ENCODE data around the gene HELZ2. TPM values are rescaled to one million over a fixed set of nuclear protein-coding genes. Genes with fewer than 3 reads are reported as not detected.

Gene HELZ2
- total RNA-seq, 2 experiments from 2014 or later, result 6.5 to 8.3 TPM

- no peaks in the 10 kb centered on the region for H4K20me1 ChIP-seq (ENCODE audit: insufficient read depth, low read length)
- no TSS peak for BruUV-seq (replicated peaks)
- no peak overlapping the region for H3K27ac ChIP-seq (ENCODE audit: low read depth, low read length, poor library complexity, severe bottlenecking)
- no peak overlapping the region for H2AFZ ChIP-seq (ENCODE audit: low read length)
- TF ChIP-seq EZH2phosphoT487 (IDR thresholded peaks at IDR 0.05; ENCODE audit: borderline replicate concordance, low read depth, low read length) (no peak), CTCF (conservative IDR thresholded peaks at IDR 0.05; ENCODE audit: low read length) (no peak)
- ChIA-PET CTCF (ENCODE audit: unreplicated experiment) (no interaction called here), POLR2A (no interaction called here)
- no peaks in the 10 kb centered on the region for H3K79me2 ChIP-seq (ENCODE audit: insufficient read depth, low read depth, low read length)
- H3K9me2 ChIP-seq (ENCODE audit: insufficient read depth, low read length), result no peaks in the 10 kb centered on the region
- no peaks in the 10 kb centered on the region for H3K9me3 ChIP-seq (ENCODE audit: low read length)
- peaks cover 33% of the 10 kb centered on the region for H3K36me3 ChIP-seq (ENCODE audit: insufficient read depth, low read length)
- intact Hi-C loops (cut with micrococcal nuclease; ENCODE audit: unreplicated experiment), result no loop called here
- no peak overlapping the region for H3K4me2 ChIP-seq (ENCODE audit: low read length)
- no peak for DNase-seq (ENCODE audit: low spot score)
- no peak overlapping the region for H3K4me3 ChIP-seq (ENCODE audit: low read depth, low read length, poor library complexity, severe bottlenecking)
- no peaks in the 10 kb centered on the region for H3K4me1 ChIP-seq (ENCODE audit: insufficient read depth, low read length, poor library complexity, severe bottlenecking)
These were observed 23.8 kb upstream of the HELZ2 start for GRCh38 chr20:63597651-63598478.

DNA sequence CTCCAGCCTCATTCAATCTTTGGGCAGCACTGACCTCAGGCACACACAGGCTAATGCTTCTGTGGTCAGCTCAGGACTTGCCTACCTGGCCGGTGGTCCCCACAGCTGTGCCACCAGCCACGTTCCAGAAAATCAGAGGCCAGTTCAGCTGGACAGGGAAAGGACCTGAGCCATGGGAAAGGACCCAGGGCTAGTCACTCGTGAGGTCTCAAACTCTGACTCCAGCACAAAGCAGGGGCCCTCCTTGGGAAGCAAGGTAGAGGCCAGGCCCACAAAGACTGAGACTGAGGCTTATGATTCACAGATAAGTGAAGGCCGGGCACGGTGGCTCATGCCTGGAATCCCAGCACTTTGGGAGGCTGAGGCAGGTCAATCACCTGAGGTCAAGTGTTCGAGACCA lies 22.4 kb upstream of the HELZ2 start:
- H3K9me2 ChIP-seq (ENCODE audit: insufficient read depth, low read length), result no peaks in the 10 kb centered on the region
- no peak overlapping the region for H3K4me3 ChIP-seq (ENCODE audit: low read depth, low read length, poor library complexity, severe bottlenecking)
- H3K4me2 ChIP-seq (ENCODE audit: low read length), result no peak overlapping the region
- intact Hi-C loops (cut with micrococcal nuclease; ENCODE audit: unreplicated experiment), result no loop called here
- CTCF ChIA-PET (ENCODE audit: unreplicated experiment), result no interaction called here
- peaks cover 26% of the 10 kb centered on the region for H3K36me3 ChIP-seq (ENCODE audit: insufficient read depth, low read length)
- TF ChIP-seq EZH2phosphoT487 (IDR thresholded peaks at IDR 0.05; ENCODE audit: borderline replicate concordance, low read depth, low read length), result no peak
- TF ChIP-seq CTCF (conservative IDR thresholded peaks at IDR 0.05; ENCODE audit: low read length), result no peak
- H2AFZ ChIP-seq (ENCODE audit: low read length), result no peak overlapping the region
- no peaks in the 10 kb centered on the region for H3K9me3 ChIP-seq (ENCODE audit: low read length)
- no peaks in the 10 kb centered on the region for H3K4me1 ChIP-seq (ENCODE audit: insufficient read depth, low read length, poor library complexity, severe bottlenecking)
- POLR2A ChIA-PET, result no interaction called here
- DNase-seq (ENCODE audit: low spot score), result no peak
- H3K79me2 ChIP-seq (ENCODE audit: insufficient read depth, low read depth, low read length), result no peaks in the 10 kb centered on the region
- H4K20me1 ChIP-seq (ENCODE audit: insufficient read depth, low read length), result no peaks in the 10 kb centered on the region
- BruUV-seq (replicated peaks), result no TSS peak
- H3K27ac ChIP-seq (ENCODE audit: low read depth, low read length, poor library complexity, severe bottlenecking), result no peak overlapping the region

DNA sequence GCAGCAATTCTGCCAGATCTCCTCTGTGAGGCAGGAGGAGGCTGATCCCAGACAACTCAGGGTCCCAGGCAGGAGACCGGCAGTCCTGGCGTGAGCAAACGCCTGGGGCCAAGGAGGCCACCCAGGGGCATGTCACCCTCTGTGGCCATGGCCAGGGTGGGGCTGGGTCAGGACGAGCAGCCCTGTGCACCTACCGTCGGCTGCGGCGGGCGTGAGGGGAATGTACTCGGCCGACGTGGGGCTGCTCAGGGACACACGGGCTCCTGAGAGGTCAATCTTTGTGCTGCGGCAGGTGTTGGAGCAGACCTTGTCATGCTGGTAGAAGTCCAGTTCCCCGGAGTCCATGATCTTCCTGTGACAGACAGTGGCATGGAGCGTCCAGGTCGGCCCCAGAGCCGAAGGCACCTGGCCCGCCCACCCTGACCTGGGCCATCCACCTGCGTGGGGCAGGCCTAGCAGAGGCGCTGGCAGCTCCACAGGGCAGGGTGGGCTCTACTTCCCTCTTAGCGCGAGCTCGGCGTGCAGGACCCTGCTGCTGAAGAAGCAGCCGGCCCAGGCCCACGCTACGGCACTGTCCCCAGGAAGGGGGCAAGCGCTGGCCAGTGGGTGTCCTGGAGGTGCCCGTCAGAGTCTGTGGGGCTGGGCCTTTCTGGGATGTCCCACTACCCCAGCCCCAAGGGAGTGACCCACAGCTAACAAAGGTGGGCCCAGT lies 21.5 kb upstream of the HELZ2 start:
- H3K4me1 ChIP-seq (ENCODE audit: insufficient read depth, low read length, poor library complexity, severe bottlenecking), result no peaks in the 10 kb centered on the region
- H3K4me3 ChIP-seq (ENCODE audit: low read depth, low read length, poor library complexity, severe bottlenecking), result no peak overlapping the region
- DNase-seq (ENCODE audit: low spot score), result no peak
- no peaks in the 10 kb centered on the region for H4K20me1 ChIP-seq (ENCODE audit: insufficient read depth, low read length)
- H3K9me3 ChIP-seq (ENCODE audit: low read length), result no peaks in the 10 kb centered on the region
- intact Hi-C loops (cut with micrococcal nuclease; ENCODE audit: unreplicated experiment), result no loop called here
- no peak overlapping the region for H2AFZ ChIP-seq (ENCODE audit: low read length)
- POLR2A ChIA-PET, result no interaction called here
- no peaks in the 10 kb centered on the region for H3K9me2 ChIP-seq (ENCODE audit: insufficient read depth, low read length)
- BruUV-seq (replicated peaks), result no TSS peak
- CTCF ChIA-PET (ENCODE audit: unreplicated experiment), result no interaction called here
- no peak overlapping the region for H3K27ac ChIP-seq (ENCODE audit: low read depth, low read length, poor library complexity, severe bottlenecking)
- peaks cover 25% of the 10 kb centered on the region for H3K36me3 ChIP-seq (ENCODE audit: insufficient read depth, low read length)
- no peaks in the 10 kb centered on the region for H3K79me2 ChIP-seq (ENCODE audit: insufficient read depth, low read depth, low read length)
- TF ChIP-seq CTCF (conservative IDR thresholded peaks at IDR 0.05; ENCODE audit: low read length) (no peak), EZH2phosphoT487 (IDR thresholded peaks at IDR 0.05; ENCODE audit: borderline replicate concordance, low read depth, low read length) (no peak)
- no peak overlapping the region for H3K4me2 ChIP-seq (ENCODE audit: low read length)
